GM18526 (cell line): Measurements from ENCODE around the gene TBPL1.

Experiments used
- POLR2A ChIP-seq: IDR thresholded peaks from 3 replicates; pipeline ENCODE4 v1.6.1; 2011; ENCODE audit not compliant: insufficient read length; ENCODE audit errors: extremely low read depth

TBPL1 gene

DNA sequence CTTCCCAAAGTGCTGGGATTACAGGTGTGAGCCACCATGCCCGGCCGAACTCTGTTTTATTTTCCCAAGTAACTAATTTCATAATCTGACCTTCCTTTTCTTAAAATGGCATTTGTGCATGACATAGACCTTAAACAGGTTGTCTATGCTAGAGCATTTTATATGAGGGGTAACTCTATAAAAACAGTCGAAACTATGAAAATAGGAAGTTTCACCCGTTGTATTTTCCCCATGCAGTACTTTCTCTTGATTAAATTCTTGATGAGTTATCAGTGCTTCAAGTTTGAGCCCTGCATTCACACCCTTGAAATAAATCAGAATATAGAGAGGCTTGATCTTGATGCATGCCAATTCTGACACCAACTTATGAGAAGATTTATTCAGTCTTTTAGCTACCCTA lies 11.7 kb downstream of the TBPL1 start:
- TF ChIP-seq POLR2A, result no peak

DNA sequence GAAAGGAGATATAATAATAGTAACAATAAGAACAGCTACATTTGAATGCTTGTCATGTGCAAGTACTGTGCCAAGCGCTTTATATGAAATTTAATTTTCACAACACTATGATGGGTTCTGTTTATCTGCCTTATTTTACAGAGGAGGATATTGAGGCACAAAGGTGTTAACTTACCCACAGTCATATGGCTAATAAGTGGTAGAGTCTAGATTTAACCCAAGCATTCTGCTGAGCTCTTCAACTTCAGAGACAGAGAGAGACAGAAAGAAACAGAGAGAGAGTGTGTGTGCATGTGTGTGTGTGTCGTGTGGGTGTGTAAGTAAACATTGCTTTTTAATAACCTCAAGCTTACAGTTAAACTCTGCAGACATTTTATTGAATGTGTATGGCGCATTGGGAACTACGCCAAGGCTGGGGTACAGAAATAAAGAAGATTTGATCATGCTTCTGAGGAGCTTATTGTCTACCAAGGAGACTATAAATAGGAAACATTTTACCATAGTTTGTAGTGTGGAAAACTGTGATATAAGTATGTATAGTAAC lies 12.9 kb downstream of the TBPL1 start:
- TF ChIP-seq POLR2A, result no peak

DNA sequence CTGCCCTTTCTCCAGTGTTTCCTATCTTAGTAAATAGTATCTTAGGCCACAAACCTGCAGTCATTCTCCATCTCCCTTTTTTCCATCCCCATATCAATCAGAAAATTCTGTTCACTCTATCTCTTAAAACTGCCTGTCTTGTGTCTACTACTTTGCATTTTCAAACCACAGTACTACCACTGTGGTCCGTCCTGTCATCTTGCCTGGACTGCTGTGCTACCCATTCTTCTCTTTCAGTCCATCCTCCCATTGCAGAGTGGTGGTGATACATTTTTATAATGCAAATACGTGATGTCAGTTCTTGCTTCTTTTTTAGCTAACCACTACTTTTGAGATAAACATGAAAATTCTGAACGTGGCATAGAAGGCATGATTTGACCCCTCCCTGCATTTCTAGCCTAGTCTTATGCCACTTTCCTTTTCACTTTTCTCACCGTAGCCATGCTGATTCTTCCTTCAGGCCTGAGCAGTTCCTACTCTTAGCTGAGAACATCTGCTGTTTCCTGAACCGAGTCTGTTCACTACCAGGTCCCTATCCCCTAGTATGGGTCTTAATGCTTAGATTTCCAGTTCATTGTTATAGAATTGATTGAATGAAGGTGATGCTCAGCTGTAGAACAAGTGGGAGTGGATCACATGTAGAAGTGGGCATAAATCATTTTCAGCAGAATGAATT lies 13.8 kb downstream of the TBPL1 start:
- no peak for TF ChIP-seq POLR2A

DNA sequence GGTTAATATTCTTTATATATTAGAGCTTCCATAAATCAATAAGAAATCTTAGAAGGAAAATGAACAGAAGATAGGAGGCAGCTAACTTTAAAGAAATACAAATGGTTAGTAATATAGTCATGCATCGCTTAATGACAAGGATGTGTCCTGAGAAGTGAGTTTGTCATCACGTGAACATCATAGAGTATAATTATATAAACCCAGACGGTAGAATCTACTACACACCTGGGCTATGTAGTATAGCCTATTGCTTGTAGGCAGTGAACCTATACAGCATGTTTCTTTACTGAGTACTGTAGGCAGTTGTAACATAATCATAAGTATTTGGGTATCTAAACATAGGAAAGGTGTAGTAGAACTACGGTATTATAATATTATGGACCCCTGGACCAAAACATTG lies 14.3 kb downstream of the TBPL1 start:
- TF ChIP-seq POLR2A, result no peak

DNA sequence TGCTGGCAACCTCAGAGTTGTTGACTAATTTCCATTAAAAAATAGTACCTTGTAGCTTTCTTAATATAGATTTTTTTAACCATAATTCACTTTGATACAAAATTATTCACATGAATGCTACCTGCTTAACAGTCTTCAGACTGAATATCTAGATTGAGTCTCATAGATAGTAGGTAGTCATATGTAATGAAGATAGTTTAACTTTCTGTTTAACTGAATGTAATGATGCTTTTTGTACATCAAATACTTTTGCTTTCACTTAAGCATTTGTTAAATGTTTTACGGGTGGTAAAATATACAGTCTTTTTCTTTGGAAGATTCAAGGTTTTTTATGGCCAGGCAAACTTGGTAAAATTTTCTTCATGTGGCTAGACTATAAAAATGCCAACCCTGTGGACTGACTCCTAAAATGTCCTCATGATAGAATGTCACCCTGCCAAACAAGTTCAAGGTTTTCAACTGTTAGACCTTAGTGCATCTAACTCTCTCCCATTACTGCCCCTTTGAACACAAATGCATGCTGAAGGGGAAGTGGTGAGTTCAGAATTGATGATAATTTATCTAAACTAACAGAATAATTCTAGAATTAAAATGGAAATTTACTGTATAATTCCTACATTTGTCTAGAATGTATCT lies 16.4 kb downstream of the TBPL1 start:
- no peak for TF ChIP-seq POLR2A

DNA sequence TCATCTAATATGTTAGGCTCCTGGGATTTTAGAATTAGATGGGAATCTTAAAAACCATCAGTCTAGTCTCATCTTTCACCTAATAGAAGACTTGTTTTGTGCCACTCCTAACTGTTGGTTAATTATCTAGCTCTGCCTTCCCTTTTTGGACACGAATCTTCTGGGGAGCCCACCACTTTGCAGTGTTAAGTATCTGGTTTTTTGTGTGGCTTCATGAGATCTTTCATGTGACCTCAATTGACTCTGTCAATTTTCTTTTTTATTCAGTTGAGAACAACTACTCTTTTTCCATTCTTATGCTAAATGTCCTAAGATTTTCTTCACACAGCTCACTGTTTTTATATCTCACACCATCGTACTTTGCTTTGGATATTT lies 16.9 kb downstream of the TBPL1 start:
- TF ChIP-seq POLR2A, result no peak

DNA sequence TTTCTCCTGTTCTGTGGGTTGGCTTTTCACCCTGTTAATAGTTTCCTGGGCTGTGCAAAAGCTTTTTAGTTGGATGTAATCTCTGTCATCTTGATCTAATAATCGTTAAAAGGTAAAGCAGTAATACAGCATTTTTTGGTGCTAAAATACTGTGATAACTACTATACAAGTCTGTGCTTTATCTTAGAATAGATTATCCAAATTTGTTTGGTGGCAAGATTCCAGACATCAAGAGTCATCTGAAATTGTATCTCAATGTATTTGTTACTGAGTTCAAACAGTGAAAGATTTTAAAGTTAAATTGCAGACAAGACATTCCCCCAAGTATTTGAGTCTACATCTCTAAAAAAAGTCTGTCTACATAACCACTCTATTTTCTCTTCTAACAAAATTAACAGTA lies 18.8 kb downstream of the TBPL1 start:
- no peak for TF ChIP-seq POLR2A

DNA sequence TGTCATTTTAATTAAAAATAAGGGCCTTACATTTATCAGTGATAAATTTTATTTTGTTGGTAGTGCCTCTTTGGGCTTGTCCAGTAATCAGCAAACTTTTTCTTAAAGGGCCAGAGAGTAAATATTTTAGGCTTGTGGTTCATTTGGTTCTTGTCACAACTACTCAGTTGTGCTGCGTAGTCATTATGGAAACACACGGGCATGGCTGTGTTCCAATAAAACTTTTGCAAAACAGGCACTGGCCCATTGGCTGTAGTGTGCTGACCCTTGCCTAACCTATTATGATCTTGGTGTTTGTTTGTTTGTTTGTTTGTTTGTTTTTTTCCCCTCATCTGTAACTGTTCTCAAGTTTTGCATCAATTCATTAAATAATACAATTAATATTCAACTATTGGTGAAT lies 19.4 kb downstream of the TBPL1 start:
- TF ChIP-seq POLR2A, result no peak

DNA sequence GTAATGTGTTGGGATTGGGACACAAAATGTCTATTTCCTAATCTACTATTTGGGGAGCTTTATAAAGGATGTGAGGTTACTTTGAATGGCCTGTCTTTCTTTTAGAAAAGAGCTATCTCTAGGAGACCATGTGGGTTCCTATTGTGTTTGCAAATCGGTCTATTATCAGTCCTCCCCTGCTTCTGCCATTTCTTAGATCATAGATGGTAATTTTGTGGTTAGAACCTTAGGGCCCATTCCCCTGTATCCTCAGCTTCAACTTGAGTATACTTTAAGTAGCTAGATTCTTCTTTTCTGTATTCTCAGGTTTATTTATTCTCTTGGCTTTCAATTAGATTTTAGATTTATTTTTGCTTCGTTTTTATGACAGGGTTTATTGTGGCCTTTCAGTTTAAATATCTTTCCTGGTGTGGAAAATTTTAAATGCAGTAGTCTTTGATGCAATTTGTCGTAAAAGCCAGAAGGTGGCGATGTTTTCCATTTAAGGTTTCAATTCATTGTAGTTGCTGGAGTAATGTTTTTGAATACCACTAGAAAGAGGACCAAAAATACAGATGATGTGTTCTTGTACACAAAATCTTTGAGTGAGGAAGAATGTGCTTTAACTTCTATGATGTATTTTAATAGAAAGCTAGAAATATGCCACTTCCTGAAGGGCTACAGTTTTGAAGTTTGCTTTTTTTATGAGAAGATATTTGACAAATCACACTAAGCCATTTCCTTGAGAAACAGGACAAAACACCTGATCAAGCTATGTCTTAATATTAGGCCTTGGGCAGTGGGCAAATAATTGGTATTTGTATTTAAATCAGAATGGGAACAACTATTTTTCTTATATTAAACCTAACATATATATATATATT lies 20.3 kb downstream of the TBPL1 start:
- TF ChIP-seq POLR2A, result no peak

DNA sequence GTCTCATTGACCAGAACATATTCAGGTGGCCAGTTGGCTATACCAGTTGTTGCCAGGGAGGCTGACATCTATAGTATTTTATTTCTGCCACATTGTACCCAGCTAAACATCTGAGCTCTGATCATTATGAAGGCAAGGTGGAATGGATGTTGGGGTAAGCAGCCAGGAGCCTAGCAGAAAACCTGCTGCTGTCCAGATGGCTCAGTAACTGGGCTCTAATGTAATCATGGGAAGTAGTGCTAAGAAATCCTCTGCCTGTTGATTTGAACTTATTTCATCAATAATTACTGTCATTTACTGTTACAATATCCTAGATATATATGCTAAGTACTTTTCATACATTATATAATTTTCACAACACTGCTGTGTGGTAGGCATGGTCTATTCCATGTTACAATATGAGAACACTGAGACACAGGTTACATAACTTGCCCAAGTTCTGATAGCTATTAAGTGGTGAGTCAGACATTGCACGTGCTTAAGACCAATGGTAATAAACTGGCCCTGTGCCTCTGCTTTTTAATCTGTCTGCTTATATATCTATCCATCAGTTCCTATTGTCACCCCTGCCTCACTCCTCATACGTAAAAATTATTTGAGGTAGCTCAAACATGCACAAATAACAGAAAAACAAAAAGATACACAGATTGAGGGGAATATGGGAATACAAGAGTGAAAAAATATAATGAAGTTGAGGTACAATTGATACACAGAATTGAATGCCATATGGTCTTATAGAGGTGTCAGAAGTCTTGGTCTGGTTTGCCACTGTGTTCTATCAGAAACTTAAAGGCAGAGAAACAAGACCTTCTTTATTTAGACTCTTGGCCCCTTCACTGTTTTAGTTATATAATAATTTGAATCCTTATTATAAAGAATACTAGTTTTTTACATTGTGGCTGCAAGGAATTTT lies 25.2 kb downstream of the TBPL1 start:
- no peak for TF ChIP-seq POLR2A

DNA sequence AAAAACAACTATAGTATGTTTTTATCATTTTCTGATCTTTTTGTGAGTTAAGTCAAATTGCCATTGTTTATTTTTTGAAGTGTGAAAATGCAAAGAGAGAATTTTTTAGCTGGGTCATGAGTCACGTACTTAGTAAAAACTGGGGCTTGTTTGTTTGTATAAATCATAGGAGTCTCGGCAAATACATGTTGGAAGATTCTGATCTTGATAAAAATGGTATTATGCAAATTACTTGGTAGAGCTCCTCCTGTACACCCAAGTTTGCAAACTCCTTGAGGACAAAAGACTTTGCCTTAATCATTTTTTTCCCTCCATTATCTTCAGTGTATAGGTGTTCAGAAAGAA lies 25.8 kb downstream of the TBPL1 start:
- TF ChIP-seq POLR2A, result no peak

DNA sequence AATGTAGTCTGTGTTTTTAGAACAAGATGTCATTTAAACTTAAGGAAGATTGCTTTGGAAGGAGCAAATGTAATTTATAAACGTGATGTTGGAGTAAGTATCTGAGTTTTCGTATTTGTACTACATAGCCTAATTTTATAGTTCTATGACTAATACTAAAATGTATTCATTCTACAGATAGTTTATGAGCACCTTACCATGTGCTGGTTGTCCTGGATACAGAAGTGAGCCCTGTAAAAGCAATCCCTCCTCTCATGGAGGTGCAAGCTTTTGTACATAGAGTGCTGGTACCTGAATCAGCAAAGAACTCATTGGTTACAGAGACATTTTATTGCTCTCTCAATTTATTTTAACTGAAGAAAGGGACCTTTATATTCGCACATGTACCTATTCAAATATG lies 27.1 kb downstream of the TBPL1 start:
- TF ChIP-seq POLR2A, result no peak

DNA sequence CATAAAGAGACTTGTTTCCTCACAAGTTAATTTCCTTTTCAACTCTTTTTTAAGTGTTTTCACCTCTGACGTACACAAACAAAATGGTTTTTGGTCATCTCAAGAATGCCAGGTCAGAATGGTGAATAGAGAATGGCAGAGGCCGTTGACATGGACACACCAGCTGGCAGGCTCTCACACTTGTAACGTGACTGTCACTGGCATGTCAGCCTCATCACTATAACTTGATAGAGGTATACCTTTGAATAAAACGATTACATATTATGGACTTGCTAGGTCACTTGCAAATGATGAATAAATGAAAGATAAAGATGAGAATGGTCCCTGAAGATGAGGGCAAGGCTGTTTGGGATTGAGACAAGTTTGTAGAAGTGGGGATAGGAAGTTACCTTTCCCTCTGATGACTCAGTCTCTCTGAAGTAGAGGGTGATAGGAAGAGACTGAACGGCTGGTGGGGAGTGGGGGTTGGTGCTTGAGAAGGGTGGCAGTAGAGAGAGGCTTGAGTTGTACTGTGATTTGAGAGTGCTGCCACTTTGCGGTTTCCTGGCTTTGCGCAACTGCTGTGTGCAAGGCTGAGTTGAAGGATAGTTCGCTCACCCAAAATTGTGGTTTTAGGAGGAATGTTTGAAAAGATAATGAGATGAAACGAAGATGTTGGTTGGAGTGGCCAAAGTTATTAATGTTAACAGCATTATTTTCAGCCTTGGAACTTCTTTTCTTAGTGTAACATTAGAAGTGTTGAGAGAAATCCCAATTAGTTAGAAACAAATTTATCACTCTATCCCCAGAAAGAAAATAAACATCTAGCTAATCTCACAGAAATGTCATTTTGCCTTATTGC lies 30.3 kb downstream of the TBPL1 start:
- no peak for TF ChIP-seq POLR2A

DNA sequence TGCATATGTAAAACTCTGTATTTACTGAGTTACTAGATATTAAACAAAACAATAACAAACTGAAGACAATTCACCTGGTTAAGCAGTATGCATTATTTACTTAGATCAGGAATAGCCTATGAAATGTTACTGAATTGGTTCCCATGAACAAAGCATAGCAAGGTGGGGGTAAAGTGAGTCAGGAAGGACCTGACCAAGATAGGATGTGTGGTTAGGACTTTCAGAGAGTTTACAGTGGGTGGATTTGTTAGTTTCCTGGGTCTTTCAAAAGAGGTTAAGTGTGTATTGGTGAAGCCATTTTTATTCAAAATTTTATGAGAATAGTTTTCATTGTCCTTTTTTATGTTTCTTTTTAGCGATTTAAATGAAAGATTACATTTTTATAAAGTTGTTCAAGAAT lies 32.9 kb downstream of the TBPL1 start:
- no peak for TF ChIP-seq POLR2A

DNA sequence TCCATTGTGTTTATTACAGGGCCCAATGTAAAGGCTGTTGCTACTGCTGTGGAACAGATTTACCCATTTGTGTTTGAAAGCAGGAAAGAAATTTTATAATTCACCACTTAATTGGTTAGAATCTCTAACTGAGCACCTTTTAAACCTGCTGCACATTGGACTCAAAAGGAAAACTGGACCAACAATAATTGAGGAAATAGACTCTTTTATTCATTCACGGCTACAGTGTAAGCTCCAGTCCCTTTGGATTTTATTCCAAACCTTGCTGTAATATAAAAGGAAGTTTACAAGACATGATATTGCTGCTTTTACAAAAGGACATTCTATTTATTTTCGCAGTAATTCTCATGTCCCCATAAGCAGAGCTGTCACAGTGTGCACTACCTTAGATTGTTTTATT lies 33.9 kb downstream of the TBPL1 start:
- TF ChIP-seq POLR2A, result no peak

DNA sequence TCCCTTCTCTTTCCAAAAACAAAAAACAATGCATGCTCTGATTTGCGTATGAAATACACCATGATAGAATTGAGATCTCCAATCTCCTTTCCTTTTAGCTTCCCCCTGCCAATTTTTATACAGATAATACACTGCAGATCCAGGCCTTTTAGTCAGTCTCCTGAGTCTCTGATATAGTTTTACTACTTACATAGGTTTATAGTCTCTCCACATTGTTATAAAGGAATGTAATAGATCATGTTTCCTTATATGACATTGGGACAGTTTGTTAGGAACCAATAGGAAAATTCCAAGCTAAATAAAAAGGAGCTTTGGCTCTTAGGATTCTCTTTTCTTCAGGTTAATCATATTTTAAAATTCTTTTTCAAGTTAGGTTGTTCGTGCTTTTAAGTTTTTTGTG lies 36.5 kb downstream of the TBPL1 start:
- TF ChIP-seq POLR2A, result no peak
